ENCODE data around the gene GRIP1. TPM values are rescaled to one million over a fixed set of nuclear protein-coding genes. Genes with fewer than 3 reads are reported as not detected.
A peak's percentile ranks its signal among the peaks of the same experiment; 100 is the strongest.

GRIP1 gene
- total RNA-seq, 1 donor from 2014 or later, result 122 TPM

DNA sequence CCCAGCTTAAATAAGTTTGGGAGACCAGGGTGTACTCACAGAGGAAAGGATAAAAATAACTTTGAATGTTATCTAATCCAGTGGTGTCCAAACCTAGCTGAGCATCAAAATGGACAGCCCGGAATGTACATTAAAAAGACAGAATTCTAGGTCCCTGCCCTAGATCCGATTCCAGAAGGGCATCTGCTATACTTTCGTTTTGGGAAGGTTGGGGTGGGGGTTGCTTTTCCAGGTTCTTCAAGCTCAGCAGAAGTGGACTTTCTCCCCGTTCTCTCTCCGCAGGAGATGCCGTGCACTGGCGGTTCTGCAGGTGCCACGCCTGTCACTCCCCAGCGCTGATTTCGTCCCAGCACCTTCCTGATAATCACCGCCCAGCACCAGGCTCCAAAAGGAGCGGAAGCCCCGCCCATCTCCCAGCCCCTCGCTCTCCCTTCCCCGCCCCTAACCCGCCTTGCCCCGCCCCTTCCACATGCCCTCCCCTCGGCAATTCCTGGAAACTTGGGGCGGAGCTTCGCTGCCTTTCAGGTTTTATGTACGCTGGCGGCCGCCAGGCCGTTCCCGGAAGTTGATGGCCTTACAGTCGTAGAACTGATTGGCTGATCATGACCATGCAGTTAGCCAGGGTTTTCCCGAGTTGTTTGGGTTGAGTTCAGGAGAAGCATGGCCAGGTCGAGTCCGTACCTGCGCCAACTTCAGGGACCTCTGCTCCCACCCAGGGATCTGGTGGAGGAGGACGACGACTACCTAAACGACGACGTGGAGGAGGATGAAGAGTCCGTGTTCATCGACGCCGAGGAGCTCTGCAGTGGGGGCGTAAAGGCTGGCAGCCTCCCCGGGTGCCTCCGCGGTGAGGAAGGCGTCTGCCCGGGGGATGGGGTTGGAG lies 376.7 kb downstream of the GRIP1 start, which contains the start of gene HELB:
HELB (plus strand) TSS at position 550 of the 883 bp plus-strand sequence; CDS start at position 661, 111 bp downstream.
- FAIRE-seq (no peak), DNase-seq (ENCODE audit: low spot score in 2 of 2) (peak; percentile 57 to 88)

DNA sequence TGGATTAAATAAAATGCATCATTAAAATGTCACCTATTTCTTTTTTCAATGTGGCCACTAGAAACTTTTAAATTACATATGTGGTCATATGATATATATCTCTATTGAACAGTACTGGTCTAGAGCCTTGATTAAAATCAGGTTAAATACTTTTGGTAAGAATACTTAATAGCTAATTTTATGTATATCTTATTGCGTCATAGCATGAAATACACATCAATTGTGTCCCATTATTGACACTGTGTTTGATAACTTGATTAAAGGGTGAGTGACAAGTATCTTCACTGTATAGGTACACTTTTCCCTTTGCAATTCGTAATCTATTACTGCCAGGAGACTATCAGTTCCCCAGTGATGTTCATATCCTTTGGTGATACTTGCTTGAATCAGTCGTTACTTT lies 381.0 kb downstream of the GRIP1 start:
- FAIRE-seq, result peak; percentile 6
- no peak for DNase-seq (ENCODE audit: low spot score in 2 of 2)

Small RNAs within 50 kb of the gene (small RNA-seq; reads per million reads assigned to genes)
- gene OSBPL9P5, result not detected

All from frontal cortex (tissue), 4 donors.